HEK293 (cell line): ENCODE data around the gene RTP5.

Experiments
- CTCF ChIA-PET: fragments of 350-600 bp; formaldehyde crosslinking; extraction: SDS; loops from one replicate; lab custom pipeline; 2021; ENCODE audit warnings: antibody characterized with exemption; lab: Yijun Ruan, JAX
- POLR2A ChIA-PET: fragments of 300-600 bp; formaldehyde crosslinking; extraction: SDS; loops from one replicate; lab custom pipeline; 2020; ENCODE audit warnings: antibody characterized with exemption, inconsistent platforms; lab: Yijun Ruan, JAX
- H3K27ac ChIP-seq: fragments of 200-500 bp; sonication (Bioruptor generic); 2 replicates; pipeline ENCODE4 v1.5.1; 2014; ENCODE audit warnings: low read depth, low read length, control low read depth, inconsistent platforms; ENCODE audit errors: extremely low read depth
- H3K36me3 ChIP-seq, 2 experiments: fragments of 200-500 bp in 1 of 2; sonication (Bioruptor generic) in 1 of 2; 1 replicate in 1 of 2; 2 replicates in 1 of 2; pipeline ENCODE4 v1.5.1; 2014 to 2017; ENCODE audit warnings: inconsistent platforms in 2 of 2, low read length in 2 of 2; ENCODE audit not compliant: control insufficient read depth in 2 of 2, insufficient read depth in 1 of 2
- H3K4me1 ChIP-seq: fragments of 200-500 bp; sonication (Bioruptor generic); 2 replicates; pipeline ENCODE4 v1.5.1; 2014; ENCODE audit warnings: mild to moderate bottlenecking, low read length, inconsistent platforms; ENCODE audit not compliant: control insufficient read depth, insufficient read depth
- H3K4me3 ChIP-seq: 2 replicates; pipeline ENCODE4 v1.5.1; 2011; ENCODE audit warnings: low read depth, mild to moderate bottlenecking, control low read depth, low read length, moderate library complexity
- H3K9me3 ChIP-seq: fragments of 200-500 bp; sonication (Bioruptor generic); 2 replicates; pipeline ENCODE4 v1.5.1; 2014; ENCODE audit warnings: low read depth, low read length, inconsistent platforms; ENCODE audit not compliant: control insufficient read depth, insufficient read depth
- IKZF3 ChIP-seq: fragments of 450-650 bp; IDR thresholded peaks from 2 replicates; pipeline ENCODE4 v1.5.0; 2018; ENCODE audit warnings: missing biosample characterization, mild to moderate bottlenecking, missing genetic modification characterization, moderate library complexity
- KLF8 ChIP-seq: fragments of 450-650 bp; formaldehyde crosslinking; IDR thresholded peaks from 2 replicates; pipeline ENCODE4 v1.5.1; 2016; ENCODE audit warnings: missing biosample characterization, missing genetic modification characterization
- PBX3 ChIP-seq: sonication (generic); formaldehyde crosslinking; IDR thresholded peaks from 2 replicates; pipeline ENCODE4 v1.8.1; 2022; ENCODE audit warnings: mild to moderate bottlenecking, moderate library complexity, missing genetic modification reagents
- PRDM10 ChIP-seq: fragments of 450-650 bp; formaldehyde crosslinking; IDR thresholded peaks from 2 replicates; pipeline ENCODE4 v1.5.1; 2016; ENCODE audit warnings: missing biosample characterization, missing genetic modification characterization
- ZBTB20 ChIP-seq: fragments of 450-650 bp; formaldehyde crosslinking; IDR thresholded peaks from 2 replicates; pipeline ENCODE4 v1.5.1; 2016; ENCODE audit warnings: missing biosample characterization, missing genetic modification characterization
- ZBTB44 ChIP-seq: fragments of 450-650 bp; IDR thresholded peaks from 2 replicates; pipeline ENCODE4 v1.5.1; 2018; ENCODE audit warnings: missing biosample characterization, mild to moderate bottlenecking, missing genetic modification characterization
- ZBTB6 ChIP-seq: fragments of 450-650 bp; formaldehyde crosslinking; IDR thresholded peaks from 2 replicates; pipeline ENCODE4 v1.5.1; 2017; ENCODE audit warnings: missing biosample characterization, missing genetic modification characterization
- ZNF10 ChIP-seq: fragments of 450-650 bp; formaldehyde crosslinking; IDR thresholded peaks from 2 replicates; pipeline ENCODE4 v1.5.1; 2017; ENCODE audit warnings: missing biosample characterization, missing genetic modification characterization
- ZNF157 ChIP-seq: fragments of 450-650 bp; formaldehyde crosslinking; IDR thresholded peaks from 2 replicates; pipeline ENCODE4 v1.5.1; 2016; ENCODE audit warnings: missing biosample characterization, missing genetic modification characterization
- ZNF239 ChIP-seq: fragments of 450-650 bp; formaldehyde crosslinking; IDR thresholded peaks from 2 replicates; pipeline ENCODE4 v1.5.1; 2016; ENCODE audit warnings: missing biosample characterization, missing genetic modification characterization
- ZNF37A ChIP-seq: fragments of 450-650 bp; IDR thresholded peaks from 2 replicates; pipeline ENCODE4 v1.5.1; 2018; ENCODE audit warnings: missing biosample characterization, missing genetic modification characterization
- ZNF426 ChIP-seq: fragments of 450-650 bp; formaldehyde crosslinking; IDR thresholded peaks from 2 replicates; pipeline ENCODE4 v1.5.1; 2017; ENCODE audit warnings: missing biosample characterization, missing genetic modification characterization, mild to moderate bottlenecking, inconsistent platforms, moderate library complexity
- ZNF548 ChIP-seq: fragments of 450-650 bp; formaldehyde crosslinking; IDR thresholded peaks from 2 replicates; pipeline ENCODE4 v1.5.1; 2016; ENCODE audit warnings: missing biosample characterization, missing genetic modification characterization
- ZNF549 ChIP-seq: fragments of 450-650 bp; IDR thresholded peaks from 2 replicates; pipeline ENCODE4 v1.5.1; 2018; ENCODE audit warnings: missing biosample characterization, missing genetic modification characterization, mild to moderate bottlenecking, inconsistent platforms, moderate library complexity
- ZNF639 ChIP-seq: fragments of 450-650 bp; formaldehyde crosslinking; IDR thresholded peaks from 2 replicates; pipeline ENCODE4 v1.5.1; 2016; ENCODE audit warnings: missing biosample characterization, missing genetic modification characterization
- ZNF707 ChIP-seq: fragments of 450-650 bp; formaldehyde crosslinking; IDR thresholded peaks from 2 replicates; pipeline ENCODE4 v1.5.1; 2016; ENCODE audit warnings: missing biosample characterization, missing genetic modification characterization
- ZNF768 ChIP-seq: fragments of 450-650 bp; formaldehyde crosslinking; IDR thresholded peaks from 2 replicates; pipeline ENCODE4 v1.5.1; 2018; ENCODE audit warnings: missing biosample characterization, mild to moderate bottlenecking, missing genetic modification characterization
- ZNF785 ChIP-seq: fragments of 450-650 bp; formaldehyde crosslinking; IDR thresholded peaks from 2 replicates; pipeline ENCODE4 v1.5.1; 2016; ENCODE audit warnings: missing biosample characterization, missing genetic modification characterization
- ZNF791 ChIP-seq: fragments of 450-650 bp; formaldehyde crosslinking; IDR thresholded peaks from 2 replicates; pipeline ENCODE4 v1.5.1; 2016; ENCODE audit warnings: missing biosample characterization, missing genetic modification characterization
- TF ChIP-seq, protein P1 (sequence below): fragments of 450-650 bp; formaldehyde crosslinking; IDR thresholded peaks from 2 replicates; pipeline ENCODE4 v1.5.1; 2016; ENCODE audit warnings: missing biosample characterization, missing genetic modification characterization
- TF ChIP-seq, protein P2 (sequence below): fragments of 450-650 bp; formaldehyde crosslinking; IDR thresholded peaks from 2 replicates; pipeline ENCODE4 v1.5.1; 2016; ENCODE audit warnings: missing biosample characterization, missing genetic modification characterization

Gene RTP5

GRCh38 chr2:241896746-241897201, 27.2 kb downstream of the RTP5 start:
- Histone ChIP-seq H3K9me3 (no peaks in the 10 kb centered on the region), H3K4me3 (no peak overlapping the region), H3K4me1 (peaks cover 5% of the 10 kb centered on the region; the same call in 1 of the 2 replicates), H3K36me3 (no peaks in the 10 kb centered on the region), H3K27ac (no peak overlapping the region)
- TF ChIP-seq, protein P1, sequence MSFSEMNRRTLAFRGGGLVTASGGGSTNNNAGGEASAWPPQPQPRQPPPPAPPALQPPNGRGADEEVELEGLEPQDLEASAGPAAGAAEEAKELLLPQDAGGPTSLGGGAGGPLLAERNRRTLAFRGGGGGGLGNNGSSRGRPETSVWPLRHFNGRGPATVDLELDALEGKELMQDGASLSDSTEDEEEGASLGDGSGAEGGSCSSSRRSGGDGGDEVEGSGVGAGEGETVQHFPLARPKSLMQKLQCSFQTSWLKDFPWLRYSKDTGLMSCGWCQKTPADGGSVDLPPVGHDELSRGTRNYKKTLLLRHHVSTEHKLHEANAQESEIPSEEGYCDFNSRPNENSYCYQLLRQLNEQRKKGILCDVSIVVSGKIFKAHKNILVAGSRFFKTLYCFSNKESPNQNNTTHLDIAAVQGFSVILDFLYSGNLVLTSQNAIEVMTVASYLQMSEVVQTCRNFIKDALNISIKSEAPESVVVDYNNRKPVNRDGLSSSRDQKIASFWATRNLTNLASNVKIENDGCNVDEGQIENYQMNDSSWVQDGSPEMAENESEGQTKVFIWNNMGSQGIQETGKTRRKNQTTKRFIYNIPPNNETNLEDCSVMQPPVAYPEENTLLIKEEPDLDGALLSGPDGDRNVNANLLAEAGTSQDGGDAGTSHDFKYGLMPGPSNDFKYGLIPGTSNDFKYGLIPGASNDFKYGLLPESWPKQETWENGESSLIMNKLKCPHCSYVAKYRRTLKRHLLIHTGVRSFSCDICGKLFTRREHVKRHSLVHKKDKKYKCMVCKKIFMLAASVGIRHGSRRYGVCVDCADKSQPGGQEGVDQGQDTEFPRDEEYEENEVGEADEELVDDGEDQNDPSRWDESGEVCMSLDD (tag by site-specific recombination) = peak; percentile 83
- TF ChIP-seq ZNF548 (tag by site-specific recombination) (no peak), IKZF3 (tag by site-specific recombination) (no peak), KLF8 (peak; percentile 30; the same call in 1 of the 2 replicates), ZNF426 (no peak), ZNF37A (tag by site-specific recombination) (no peak), ZNF239 (tag by site-specific recombination) (no peak), ZNF785 (no peak), ZNF791 (tag by site-specific recombination) (no peak)
- POLR2A ChIA-PET = no interaction called here
- CTCF ChIA-PET = no interaction called here

DNA sequence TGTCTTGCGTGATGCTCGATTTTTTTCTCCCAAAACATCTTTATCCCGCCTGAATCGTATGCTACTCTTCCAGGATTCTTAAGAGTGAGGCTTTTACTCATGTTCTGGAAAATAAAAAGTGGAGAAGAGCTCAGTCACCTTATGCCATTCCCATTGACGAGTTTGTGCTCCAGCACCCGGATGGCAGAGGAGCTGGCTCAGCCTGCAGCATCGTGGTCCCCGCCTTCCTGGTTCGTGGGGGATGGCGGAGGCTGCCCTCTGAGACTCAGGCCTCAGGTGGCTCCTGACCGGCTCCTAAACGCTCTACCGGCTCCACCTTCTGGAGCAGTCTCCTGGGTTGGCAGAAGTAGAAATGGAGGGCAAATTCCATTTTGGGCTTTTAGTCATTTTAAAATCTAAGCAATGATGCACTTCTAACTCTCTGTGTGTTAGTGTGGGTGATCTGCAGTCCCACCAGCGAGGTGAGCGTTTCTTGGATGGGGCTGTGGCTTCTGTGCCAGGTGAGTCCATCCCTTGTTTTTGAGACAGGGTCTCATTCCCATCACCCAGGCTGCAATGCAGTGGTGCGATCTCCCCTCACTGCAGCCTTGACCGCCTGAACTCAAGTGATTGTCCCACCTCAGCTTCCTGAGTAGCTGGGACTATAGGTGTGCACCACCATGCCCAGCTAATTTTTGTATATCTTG, 27.8 kb downstream of the RTP5 start:
- ChIA-PET CTCF (no interaction called here), POLR2A (no interaction called here)
- Histone ChIP-seq H3K9me3 (no peaks in the 10 kb centered on the region), H3K36me3 (no peaks in the 10 kb centered on the region), H3K27ac (no peak overlapping the region), H3K4me3 (no peak overlapping the region), H3K4me1 (peaks cover 5% of the 10 kb centered on the region; the same call in 1 of the 2 replicates)
- TF ChIP-seq ZBTB6 = no peak
- TF ChIP-seq ZNF768 (tag by site-specific recombination) = no peak
- no peak for TF ChIP-seq ZNF157 (tag by site-specific recombination)
- no peak for TF ChIP-seq ZNF549 (tag by site-specific recombination)
- no peak for TF ChIP-seq ZBTB44 (tag by site-specific recombination)
- no peak for TF ChIP-seq ZNF707 (tag by site-specific recombination)
- TF ChIP-seq ZNF10 (tag by site-specific recombination) = no peak
- TF ChIP-seq PBX3 = no peak
- no peak for TF ChIP-seq ZNF548 (tag by site-specific recombination)
- TF ChIP-seq ZNF639 (tag by site-specific recombination) = no peak
- TF ChIP-seq, protein P2, sequence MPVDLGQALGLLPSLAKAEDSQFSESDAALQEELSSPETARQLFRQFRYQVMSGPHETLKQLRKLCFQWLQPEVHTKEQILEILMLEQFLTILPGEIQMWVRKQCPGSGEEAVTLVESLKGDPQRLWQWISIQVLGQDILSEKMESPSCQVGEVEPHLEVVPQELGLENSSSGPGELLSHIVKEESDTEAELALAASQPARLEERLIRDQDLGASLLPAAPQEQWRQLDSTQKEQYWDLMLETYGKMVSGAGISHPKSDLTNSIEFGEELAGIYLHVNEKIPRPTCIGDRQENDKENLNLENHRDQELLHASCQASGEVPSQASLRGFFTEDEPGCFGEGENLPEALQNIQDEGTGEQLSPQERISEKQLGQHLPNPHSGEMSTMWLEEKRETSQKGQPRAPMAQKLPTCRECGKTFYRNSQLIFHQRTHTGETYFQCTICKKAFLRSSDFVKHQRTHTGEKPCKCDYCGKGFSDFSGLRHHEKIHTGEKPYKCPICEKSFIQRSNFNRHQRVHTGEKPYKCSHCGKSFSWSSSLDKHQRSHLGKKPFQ = no peak
- TF ChIP-seq ZBTB20 (tag by site-specific recombination) = no peak
- no peak for TF ChIP-seq PRDM10 (tag by site-specific recombination)
